Activated CD8-positive, alpha-beta memory T cell treated with anti-CD3 and anti-CD28 coated beads, Interleukin-2, amount 50 U/mL, for 1 hour (primary cell): ENCODE data around the gene PTCRA.
"Not testable (repeated sequence)": the region's sequence is repeated elsewhere in the genome, so short reads cannot be mapped to it uniquely, and the experiment has no call there.

Experiments used
- DNase-seq: peaks from one replicate; pipeline ENCODE4 v3.0.0-alpha.2; 2020; ENCODE audit errors: extremely low read depth

The PTCRA gene

DNA sequence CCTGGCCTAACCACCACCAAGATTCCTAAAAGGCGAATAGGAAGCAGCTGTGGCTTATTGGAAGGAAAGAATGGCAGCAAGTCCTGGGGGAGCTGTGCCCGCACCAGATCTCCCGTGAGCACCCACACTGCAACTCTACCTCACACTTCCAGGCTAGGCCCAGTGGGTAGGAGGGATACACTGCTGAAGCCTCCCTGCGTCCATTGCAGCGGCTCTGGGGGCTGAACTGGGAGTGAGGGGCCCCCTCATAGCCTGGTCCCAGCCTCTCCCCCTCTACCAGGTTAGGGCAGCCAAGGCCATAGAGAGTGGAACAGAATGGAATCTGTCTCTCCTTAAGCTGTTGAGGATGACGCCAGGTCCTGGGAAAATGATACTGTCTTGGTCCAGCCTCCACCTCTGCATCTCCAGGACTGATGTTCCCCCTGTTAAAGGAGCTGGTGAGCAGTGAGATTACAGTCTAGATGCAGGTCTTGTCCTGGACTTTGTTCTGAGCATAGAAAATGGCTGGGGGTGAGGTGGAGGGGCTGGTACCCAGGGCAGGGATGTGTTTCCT, 24.7 kb downstream of the PTCRA start:
- DNase-seq: no peak

DNA sequence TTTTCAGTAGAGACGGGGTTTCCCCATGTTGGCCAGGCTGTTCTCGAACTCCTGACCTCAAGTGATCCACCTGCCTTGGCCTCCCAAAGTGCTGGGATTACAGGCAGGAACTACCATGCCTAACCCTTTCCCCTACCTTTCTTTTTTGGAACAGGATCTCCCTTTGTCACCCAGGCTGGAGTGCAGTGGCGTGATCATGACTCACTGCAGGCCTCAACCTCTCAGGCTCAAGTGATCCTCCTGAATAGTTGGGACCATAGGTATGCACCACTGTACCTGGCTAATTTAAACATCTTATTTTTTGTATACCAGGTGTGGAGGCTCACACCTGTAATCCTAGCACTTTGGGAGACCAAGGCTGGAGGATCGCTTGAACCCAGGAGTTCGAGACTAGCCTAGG, 25.5 kb downstream of the PTCRA start:
- DNase-seq: not testable (repeated sequence)

DNA sequence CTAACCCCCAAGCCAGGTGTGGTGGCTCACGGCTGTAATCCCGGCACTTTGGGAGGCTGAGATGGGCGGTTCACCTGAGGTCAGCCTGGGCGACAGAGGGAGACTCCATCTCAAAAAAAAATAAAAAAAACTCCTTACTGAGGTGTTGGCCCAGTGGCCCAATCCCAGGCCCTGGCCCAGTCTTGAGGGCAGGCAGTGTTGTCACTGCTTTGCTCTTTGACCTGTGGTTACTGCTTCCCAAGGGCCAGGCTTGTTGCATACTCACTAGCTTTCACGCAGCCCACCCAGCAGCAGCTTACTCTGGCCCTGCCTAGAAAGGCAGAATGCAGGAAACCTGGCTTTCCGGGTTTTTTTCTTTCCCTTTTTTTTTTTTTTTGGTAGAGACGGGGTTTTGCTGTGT, 26.6 kb downstream of the PTCRA start:
- DNase-seq: no peak

DNA sequence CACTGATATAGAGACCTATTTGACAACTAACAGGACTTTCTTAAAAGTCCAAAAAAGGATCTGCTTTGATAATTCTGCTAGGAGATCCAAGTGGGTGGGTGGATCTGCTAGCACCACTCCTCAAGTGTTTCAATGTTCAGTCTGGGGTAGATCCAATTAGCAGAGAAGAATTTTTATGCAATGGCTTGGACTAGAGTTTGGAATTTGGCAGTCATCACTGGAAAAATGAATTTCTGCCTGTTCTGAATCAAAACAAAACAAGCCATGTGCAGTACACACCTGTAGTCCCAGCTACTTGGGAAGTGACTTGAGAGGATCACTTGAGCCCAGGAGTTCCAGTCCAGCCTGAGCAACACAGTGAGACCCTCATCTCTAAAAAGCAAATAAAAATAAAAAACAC, 32.1 kb downstream of the PTCRA start:
- no peak for DNase-seq

DNA sequence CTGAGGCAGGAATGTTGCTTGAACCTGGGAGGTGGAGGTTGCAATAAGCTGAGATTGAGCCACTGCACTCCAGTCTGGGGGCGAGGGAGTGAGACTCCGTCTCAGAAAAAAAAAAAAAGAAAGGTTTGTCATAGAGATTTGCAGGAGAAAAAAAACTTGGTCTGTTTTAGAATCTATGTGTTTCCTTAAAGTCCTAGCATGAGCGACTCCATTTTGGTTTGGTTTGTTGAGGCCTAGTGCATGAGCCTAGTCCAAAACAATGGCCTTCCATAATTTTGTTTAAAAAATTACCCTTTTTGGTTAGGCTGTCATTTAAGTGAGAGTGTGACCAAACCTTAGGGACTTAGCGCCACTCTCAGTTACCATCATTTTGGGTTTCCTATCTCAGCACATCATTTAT, 36.5 kb downstream of the PTCRA start:
- no peak for DNase-seq

DNA sequence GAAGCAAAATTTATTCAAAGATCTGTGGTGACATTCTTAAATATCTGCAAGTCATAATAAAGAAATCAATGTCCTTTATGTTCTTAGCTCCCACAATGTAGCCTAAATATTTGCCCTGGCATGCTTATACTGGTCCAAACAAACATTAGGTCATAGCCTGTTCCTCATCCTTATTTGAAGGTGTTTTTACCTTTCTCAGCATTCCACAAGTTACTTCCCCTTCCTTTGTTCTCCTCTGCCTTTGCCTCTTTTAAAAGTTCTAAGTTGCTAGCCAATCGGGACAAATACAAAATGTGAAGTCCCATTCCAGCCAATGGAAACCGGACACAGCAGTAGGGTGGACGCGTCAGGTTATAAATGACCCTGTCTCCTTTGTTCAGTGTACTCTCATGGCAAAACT, 38.6 kb downstream of the PTCRA start:
- not testable (repeated sequence) for DNase-seq

DNA sequence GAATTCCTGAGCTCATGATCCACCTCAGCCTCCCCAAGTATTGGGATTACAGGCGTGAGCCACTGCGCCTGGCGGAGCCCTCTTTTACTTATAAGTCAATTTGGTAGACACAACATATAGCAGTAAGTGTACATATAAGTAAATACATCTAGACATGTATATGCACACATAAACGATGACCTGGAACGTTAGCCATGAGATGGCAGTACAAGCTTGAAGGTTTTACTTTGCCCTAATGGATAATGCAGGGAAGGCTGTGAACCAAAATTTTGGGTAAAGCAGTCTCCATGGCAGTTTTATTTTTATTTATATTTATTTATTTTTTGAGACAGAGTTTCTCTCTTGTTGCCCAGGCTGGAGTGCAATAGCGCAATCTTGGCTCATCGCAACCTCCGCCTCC, 42.3 kb downstream of the PTCRA start:
- DNase-seq: no peak

DNA sequence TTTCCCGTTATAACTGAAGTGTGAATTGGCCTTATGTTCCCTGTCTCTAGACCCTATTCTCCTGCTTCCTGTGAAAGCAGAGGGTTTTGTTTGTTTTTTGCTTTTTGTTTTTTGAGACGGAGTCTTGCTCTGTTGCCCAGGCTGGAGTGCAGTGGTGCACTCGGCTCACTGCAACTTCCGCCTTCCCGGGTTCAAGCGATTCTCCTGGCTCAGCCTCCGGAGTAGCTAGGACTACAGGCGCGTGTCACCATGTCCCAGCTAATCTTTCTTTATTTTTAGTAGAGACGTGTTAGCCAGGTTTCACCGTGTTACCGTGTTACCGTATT, 44.0 kb downstream of the PTCRA start:
- no peak for DNase-seq

DNA sequence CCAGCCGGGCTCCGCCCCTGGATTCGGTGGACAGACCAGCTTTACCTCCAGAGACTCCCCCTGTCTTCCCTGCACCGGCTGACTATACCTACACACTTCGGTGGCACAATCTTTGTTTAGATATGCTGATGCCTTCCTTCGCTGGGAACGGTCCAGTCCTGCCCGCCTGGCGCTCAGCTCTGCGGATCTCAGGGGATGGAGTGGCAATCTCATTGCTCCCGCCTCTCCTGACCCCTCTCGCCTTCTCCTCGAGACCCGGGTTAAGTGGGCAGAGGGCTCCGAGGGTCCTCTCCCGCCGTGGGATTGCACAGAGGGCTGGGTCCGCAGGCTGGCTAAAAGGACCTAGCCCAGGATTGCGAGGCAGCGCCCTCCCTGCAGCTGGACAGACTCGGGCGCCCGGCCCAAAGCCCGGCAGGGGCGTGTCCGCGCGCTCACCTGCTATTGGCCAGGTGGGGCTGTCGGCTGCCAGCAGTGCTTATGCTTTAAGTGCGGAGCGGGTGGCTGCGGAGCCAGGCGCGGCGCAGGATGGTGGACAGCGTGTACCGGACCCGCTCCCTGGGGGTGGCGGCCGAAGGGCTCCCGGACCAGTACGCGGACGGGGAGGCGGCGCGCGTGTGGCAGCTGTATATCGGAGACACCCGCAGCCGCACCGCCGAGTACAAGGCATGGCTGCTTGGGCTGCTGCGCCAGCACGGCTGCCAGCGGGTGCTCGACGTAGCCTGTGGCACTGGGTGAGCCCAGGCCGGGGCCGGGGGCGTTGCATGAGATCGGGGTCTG, 44.6 kb downstream of the PTCRA start, which contains the start of gene GNMT:
Gene GNMT (plus strand): TSS at position 512 of the 777 bp plus-strand sequence. CDS start 14 bp downstream, at position 526.
- DNase-seq: no peak

DNA sequence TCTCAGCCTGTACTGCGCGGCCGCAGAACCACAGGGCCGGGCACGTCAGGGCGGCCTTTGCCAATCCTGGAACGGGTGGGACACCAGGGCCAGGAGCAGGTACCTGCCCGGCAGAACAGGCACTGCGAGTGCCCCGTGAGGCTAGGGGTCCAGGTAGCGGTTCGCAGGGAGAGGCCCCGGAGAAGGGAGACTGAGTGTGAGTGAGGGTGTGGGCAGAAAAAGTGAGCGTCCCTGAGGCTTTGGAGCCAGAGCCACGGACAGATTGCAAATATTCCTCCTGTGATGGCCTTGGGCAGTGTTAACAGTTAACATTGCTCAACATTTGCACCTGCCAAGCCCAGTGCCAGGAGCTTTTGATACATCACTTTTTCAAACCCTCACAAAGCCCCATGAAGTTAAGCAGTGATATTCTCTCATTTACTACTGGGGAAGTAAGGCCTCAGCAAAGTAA, 45.2 kb downstream of the PTCRA start:
- no peak for DNase-seq

DNA sequence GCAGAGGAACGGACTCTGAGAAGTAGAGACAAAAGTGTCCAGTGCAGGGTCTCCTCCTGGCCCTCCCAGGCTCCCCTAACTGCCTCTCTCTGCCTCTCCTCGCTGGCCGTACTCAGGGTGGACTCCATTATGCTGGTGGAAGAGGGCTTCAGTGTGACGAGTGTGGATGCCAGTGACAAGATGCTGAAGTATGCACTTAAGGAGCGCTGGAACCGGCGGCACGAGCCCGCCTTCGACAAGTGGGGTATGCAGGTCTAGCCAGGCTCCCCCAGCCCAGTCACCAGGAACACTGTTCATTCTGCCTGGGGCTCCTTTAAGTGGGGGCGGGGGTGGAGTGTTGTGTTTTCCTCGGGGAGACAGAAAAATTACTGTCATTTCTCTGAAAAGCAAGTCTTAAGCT, 46.2 kb downstream of the PTCRA start:
- no peak for DNase-seq

DNA sequence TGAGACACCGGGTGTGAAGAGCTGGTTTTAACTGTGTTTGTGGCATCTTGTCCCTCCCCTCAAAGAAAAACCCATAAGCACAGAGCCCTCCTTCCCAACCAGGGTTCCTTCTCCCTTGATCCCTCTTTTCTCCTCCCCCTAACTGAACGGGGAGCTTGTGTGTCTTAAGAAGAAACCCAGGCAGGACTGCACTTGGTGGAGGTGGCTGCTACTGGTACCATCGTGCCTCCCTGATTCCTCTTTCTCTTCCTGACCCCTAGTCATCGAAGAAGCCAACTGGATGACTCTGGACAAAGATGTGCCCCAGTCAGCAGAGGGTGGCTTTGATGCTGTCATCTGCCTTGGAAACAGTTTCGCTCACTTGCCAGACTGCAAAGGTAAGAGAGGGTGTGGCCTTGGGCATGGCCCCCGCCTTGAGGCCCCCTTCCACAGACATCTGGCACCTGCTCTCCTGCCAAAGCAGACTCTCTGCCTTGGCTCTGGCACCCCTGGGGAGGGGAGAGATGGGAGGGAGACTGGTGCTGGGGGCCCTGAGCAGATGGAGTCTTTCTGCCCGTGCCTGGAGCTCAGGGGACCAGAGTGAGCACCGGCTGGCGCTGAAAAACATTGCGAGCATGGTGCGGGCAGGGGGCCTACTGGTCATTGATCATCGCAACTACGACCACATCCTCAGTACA, 46.8 kb downstream of the PTCRA start:
- no peak for DNase-seq

DNA sequence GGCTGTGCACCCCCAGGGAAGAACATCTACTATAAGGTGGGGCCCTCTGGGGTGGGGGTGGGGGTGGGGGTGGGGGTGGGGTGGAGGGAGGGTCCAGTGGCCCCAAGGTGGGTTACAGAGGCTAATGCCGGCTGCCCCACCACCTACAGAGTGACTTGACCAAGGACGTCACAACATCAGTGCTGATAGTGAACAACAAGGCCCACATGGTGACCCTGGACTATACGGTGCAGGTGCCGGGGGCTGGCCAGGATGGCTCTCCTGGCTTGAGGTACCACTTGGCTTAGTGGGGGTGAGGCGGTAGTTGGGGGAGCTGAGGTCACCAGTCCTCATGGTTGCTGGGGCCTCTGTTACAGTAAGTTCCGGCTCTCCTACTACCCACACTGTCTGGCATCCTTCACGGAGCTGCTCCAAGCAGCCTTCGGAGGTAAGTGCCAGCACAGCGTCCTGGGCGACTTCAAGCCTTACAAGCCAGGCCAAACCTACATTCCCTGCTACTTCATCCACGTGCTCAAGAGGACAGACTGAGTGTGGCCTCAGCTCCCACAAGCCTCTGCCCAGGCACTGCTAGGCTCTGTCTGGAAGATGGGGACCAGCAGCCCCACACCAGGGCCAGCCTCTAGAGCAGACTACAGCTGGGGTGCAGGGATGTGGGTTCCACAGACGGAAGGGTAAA, 47.5 kb downstream of the PTCRA start:
- no peak for DNase-seq

DNA sequence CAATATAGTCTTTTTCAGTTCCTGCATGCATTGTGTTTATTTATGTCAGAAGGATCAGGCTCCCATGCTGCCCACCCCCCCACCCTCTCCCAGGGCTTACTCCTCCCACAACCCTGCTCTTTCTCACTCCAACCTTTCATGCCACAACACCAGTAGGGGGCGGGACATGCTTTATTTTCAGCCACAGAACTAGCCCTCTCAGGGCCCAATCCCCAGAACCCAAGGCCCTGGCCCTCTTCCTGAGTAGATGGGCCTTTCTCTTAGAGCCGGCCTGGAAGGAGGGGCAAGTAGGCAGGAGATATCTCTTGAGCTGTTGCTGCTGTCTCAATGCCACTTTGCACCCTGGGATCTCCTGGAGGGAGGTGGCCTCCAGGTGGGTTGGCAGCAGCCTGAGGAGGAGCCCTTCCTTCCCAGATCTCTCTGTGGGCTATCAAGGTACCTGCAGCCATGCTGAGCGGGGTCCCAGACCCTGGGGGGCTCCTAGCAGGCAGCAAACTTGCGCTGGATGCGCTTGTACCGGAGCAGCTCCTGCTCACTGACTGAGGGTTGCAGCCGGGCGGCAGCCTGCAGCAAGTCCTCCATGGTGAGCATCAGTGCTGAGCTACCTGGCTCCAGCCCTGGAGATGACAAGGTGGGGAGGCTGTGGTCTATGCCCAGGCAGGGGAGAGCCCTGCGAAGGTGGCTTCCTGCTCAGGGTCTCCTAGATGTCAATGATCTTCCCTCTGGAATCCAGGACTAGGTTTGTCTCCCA, 48.2 kb downstream of the PTCRA start:
- DNase-seq: no peak

DNA sequence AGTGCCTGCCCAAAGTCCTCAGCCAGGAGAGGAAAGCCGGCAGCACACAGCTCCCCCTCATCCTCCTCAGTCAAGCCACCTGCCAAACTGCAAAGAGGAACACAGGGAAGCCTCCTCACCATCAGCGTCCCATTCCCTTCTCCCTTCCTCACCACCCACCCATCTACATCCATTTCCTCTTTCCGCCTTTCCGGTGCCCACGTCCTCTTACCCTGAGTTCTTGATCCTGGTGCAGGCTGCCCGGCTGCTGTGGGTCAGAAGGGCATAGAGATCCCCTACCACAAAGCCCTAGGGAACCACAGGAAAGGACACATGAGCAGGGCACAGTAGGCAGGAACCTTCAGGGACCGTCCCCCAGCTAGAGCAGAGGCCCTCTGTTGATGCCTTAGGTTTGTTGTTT, 50.7 kb downstream of the PTCRA start:
- no peak for DNase-seq

DNA sequence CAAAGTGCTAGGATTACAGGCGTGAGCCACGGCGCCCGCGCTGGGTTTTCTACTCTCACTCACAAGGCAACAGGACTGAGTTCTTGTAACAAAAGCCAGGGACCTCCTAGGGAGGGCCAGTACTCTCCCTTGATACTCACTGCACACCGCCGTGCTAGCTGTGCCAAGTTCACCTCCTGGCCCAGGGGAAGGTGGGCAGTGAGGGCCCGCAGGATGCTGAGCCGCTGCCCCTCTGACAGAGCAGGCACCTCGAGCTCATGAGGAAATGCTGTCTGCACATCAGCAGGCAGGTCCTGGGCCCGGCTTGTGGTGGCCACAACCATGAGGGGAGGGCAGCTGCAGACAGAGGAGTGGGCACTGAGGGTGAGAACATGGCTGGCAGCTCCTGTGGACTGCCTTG, 51.4 kb downstream of the PTCRA start:
- no peak for DNase-seq

DNA sequence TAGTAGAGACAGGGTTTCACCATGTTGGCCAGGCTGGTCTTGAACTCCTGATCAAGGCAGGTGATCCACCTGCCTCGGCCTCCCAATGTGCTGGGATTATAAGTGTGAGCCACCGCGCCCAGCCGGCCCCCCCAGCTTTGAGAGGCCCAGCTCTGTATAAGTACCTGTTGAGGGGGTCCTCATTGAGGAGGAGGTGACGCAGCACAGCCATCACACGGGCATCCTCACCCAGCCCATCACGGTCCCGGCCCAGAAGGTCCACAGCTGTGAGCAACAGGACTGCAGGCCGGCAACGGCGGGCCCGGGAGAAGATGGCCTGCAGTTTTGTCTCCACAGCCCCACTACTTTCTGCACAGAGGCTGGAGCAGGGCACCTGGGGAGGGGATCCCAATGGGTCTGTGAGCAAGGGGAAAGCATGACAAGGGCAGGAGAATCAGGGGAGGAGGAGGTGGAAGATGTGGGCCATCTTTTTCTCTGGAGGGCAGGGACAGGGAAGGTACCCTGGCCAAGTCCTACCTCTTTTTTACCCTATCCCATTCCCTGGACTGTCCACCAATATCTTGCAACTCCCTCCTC, 52.4 kb downstream of the PTCRA start:
- no peak for DNase-seq

DNA sequence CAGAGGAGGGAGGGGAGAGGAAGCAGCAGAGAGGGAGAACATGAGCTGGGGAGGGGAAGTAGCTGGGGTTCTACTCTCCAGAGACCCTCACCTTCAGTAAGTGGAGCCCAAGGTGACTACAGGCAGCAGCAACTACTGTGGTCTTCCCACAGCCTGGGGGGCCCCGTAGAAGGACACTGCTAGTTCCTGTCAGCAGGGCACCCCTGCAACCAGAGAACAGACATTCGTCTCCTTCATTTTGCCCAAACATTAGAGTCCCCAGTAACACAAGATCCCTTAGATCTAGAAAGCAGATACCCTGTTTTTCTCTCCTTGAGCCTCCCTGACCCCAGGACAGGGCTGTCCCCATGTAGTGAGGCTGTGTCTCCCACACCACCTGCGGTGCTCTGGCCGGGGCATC, 52.9 kb downstream of the PTCRA start:
- no peak for DNase-seq

DNA sequence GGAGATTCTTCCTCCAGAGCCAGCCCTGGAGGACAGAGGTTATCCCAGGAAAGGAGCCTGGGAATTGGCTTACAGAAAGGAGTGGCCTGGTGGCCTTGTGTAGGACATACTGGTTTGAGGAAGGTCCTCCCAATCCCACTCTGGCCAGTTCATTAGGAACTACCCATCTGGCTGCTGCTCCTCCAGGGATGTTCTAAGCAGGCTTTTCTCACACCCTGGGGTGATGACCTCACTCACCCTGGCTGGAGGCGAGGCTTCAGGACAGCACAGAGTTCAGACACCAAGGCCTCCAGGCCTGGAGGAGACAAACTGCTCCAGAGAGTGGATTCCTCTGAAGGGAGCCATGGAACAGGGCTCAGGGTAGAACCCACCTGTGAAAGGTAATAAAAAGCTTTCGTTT, 53.6 kb downstream of the PTCRA start:
- DNase-seq: no peak

DNA sequence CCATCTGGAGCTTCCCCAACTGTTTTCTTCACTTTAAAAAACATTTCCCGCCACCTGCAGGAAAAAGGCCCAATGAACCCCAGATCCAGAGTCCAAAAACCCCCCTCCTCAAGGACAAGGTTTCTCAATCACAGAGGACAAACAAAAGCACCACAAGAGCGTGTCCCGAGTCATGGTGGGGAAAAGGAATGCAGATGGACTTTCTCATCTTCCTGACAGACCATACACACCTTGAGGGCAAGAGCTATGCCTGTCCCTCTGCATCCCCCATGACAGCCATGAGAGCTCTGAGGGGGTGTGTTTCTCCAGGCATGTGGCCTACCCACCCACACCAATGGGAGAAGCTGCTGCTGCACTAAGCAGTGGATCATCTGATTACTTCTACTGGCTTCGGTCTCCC, 54.1 kb downstream of the PTCRA start:
- no peak for DNase-seq

DNA sequence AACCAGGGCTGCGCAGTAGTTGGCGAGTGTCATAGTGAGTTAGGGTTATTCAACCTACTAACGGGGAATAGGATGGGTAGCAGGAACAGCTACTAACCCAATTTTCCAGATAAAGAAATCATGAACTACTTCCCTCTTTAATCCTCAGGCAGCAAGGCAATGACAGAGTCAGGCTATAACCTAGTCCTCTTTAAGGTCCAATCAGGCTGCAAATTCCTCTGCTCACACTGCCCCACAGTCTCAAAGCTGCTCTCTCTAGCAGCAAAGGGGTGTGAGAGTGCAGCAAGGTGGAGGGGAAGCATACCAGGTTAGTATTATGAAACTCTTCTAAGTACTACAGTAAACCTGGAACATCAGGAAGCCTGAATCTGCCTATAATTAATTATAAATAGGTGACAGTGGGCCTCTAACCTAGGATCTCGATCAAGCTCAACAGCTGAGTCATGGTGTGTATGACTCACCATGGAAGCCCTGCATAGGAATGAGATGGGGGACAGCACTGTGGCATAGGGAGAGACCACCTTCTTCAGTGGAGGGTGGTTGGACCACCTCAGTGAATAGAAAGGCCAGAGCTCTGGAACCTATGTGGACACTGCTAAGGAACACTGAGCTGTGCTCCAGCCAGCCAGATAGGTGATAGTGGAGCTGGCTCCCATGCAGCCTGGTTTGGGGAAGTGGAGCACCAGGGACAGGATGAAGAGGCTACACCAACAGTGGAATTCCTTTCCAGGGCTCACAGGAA, 55.2 kb downstream of the PTCRA start:
- no peak for DNase-seq
